Measurements from ENCODE around the gene ITM2B. TPM values are rescaled to one million over a fixed set of nuclear protein-coding genes. Genes with fewer than 3 reads are reported as not detected.

The ITM2B gene
- total and polyA plus RNA-seq, 3 experiments from 2014 or later = 122 to 1,289 (median 127) TPM

- Histone ChIP-seq H3K27ac (ENCODE audit: low read depth, low read length) (no peak overlapping the region), H3K27me3 (ENCODE audit: insufficient read depth, low read length, poor library complexity, severe bottlenecking) (no peaks in the 10 kb centered on the region), H3K9me3 (ENCODE audit: low read length) (no peaks in the 10 kb centered on the region), H3K4me3 (ENCODE audit: low read length) (no peak overlapping the region), H3K36me3 (ENCODE audit: insufficient read depth, low read length) (no peaks in the 10 kb centered on the region), H3K4me1 (ENCODE audit: insufficient read depth, low read length) (peaks cover 43% of the 10 kb centered on the region)
- no peak overlapping the region for H3K4me3 Mint-ChIP-seq
- POLR2A ChIA-PET = no interaction called here
- H3K27me3 Mint-ChIP-seq = no peaks in the 10 kb centered on the region
- no peak for DNase-seq
- H3K9me3 Mint-ChIP-seq = peaks cover 0 to 1% (median 0%) of the 10 kb centered on the region in 5 donors
- peaks cover 0 to 1% (median 0%) of the 10 kb centered on the region in 3 donors for H3K36me3 Mint-ChIP-seq
- H3K27ac Mint-ChIP-seq = peak overlapping the region in 3 of 8 donors; percentile 32 to 89 (median 66)
- H3K4me1 Mint-ChIP-seq = peaks cover 42 to 64% (median 48%) of the 10 kb centered on the region in 3 donors
- CTCF ChIA-PET = interaction anchor here (0.7 to 1.1 kb wide), 3 partner anchors 8 to 355 kb away, joined by 3 read pairs; partner anchors contain the start of gene ITM2B
Measured at GRCh38 chr13:48224701-48225100, 8.3 kb upstream of the ITM2B start.

GRCh38 chr13:48230541-48230940 is 2.5 kb upstream of the ITM2B start:
- no peak overlapping the region for H3K4me3 Mint-ChIP-seq
- no peaks in the 10 kb centered on the region for H3K36me3 ChIP-seq (ENCODE audit: insufficient read depth, low read length)
- CTCF ChIA-PET = interaction anchor here (1.1 kb wide), 1 partner anchor 107 kb away, joined by 4 read pairs; no protein-coding TSS in a partner anchor
- no peak overlapping the region for H3K4me3 ChIP-seq (ENCODE audit: low read length)
- no peaks in the 10 kb centered on the region for H3K9me3 Mint-ChIP-seq
- no peaks in the 10 kb centered on the region for H3K9me3 ChIP-seq (ENCODE audit: low read length)
- peaks cover 24 to 48% (median 34%) of the 10 kb centered on the region in 3 donors for H3K4me1 Mint-ChIP-seq
- peaks cover 19% of the 10 kb centered on the region for H3K4me1 ChIP-seq (ENCODE audit: insufficient read depth, low read length)
- no peak overlapping the region for H3K27ac Mint-ChIP-seq
- peaks cover 2 to 22% (median 4%) of the 10 kb centered on the region in 3 donors for H3K36me3 Mint-ChIP-seq
- H3K27me3 ChIP-seq (ENCODE audit: insufficient read depth, low read length, poor library complexity, severe bottlenecking) = no peaks in the 10 kb centered on the region
- H3K27me3 Mint-ChIP-seq = peaks cover 0 to 2% of the 10 kb centered on the region in 2 donors
- no peak overlapping the region for H3K27ac ChIP-seq (ENCODE audit: low read depth, low read length)
- POLR2A ChIA-PET = interaction anchor here (0.7 kb wide), 1 partner anchor 34 kb away, joined by 3 read pairs; no protein-coding TSS in a partner anchor
- DNase-seq = no peak

DNA sequence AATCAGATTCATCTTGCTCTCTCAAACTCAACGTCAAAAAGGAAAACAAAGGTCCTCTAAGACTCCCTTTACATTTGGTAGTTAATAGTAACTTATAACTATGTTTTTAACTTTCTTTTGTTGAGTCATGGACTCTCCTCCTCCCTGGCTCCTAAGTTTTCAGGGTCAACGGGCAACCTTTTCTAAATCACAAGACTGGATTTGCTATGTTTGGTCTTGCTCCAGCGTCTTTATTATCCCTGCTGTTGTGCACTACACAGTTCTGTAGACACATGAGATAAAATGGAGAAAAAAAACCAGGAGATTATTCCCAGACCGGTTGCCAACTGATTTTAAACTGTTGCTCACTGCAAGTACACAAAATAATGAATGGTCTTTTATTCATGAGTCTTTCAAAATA is 1.9 kb upstream of the ITM2B start:
- ChIA-PET CTCF (interaction anchor here (2.7 kb wide), 1 partner anchor 74 kb away, joined by 19 read pairs; no protein-coding TSS in a partner anchor), POLR2A (interaction anchor here (1.2 to 2.7 kb wide), 3 partner anchors 11 to 101 kb away, joined by 3 to 44 read pairs (median 5); no protein-coding TSS in a partner anchor)
- Histone ChIP-seq H3K4me3 (ENCODE audit: low read length) (no peak overlapping the region), H3K27me3 (ENCODE audit: insufficient read depth, low read length, poor library complexity, severe bottlenecking) (no peaks in the 10 kb centered on the region), H3K36me3 (ENCODE audit: insufficient read depth, low read length) (no peaks in the 10 kb centered on the region), H3K9me3 (ENCODE audit: low read length) (no peaks in the 10 kb centered on the region), H3K27ac (ENCODE audit: low read depth, low read length) (no peak overlapping the region), H3K4me1 (ENCODE audit: insufficient read depth, low read length) (peaks cover 25% of the 10 kb centered on the region)
- peak overlapping the region in 7 of 8 donors; percentile 62 to 99 (median 96) for H3K27ac Mint-ChIP-seq
- peaks cover 4 to 28% (median 7%) of the 10 kb centered on the region in 3 donors for H3K36me3 Mint-ChIP-seq
- peaks cover 29 to 53% (median 40%) of the 10 kb centered on the region in 3 donors for H3K4me1 Mint-ChIP-seq
- peak overlapping the region in 6 of 7 donors; percentile 36 to 100 (median 82) for H3K4me3 Mint-ChIP-seq
- H3K27me3 Mint-ChIP-seq = peaks cover 0 to 2% of the 10 kb centered on the region in 2 donors
- H3K9me3 Mint-ChIP-seq = no peaks in the 10 kb centered on the region
- DNase-seq = no peak

DNA sequence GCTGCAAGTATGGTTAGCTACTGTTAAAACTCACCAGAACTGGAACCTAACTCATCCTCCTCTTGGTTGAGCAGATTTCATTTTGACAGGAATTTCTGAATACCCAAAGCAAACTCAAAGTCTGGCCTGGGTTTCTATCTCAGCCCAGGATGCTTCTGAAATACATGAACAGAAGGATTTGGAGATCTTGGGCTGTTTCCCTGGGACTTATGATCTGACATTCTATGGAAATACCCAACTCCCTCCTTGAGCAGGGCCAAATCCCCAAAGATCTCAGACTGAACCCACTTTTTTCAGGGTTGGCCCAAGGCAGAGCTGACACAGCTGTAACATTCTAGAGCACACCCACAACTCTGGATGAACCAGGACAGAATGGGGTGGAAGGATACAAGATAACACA is 1.1 kb upstream of the ITM2B start:
- no peak for DNase-seq
- Mint-ChIP-seq H3K9me3 (no peaks in the 10 kb centered on the region), H3K36me3 (peaks cover 4 to 36% (median 9%) of the 10 kb centered on the region in 3 donors), H3K27ac (peak overlapping the region; percentile 92 to 99 (median 96)), H3K4me1 (peaks cover 38 to 59% (median 46%) of the 10 kb centered on the region in 3 donors), H3K27me3 (peaks cover 0 to 2% of the 10 kb centered on the region in 2 donors), H3K4me3 (peak overlapping the region; percentile 95 to 100 (median 98))
- H3K27me3 ChIP-seq (ENCODE audit: insufficient read depth, low read length, poor library complexity, severe bottlenecking) = no peaks in the 10 kb centered on the region
- no peaks in the 10 kb centered on the region for H3K36me3 ChIP-seq (ENCODE audit: insufficient read depth, low read length)
- H3K4me3 ChIP-seq (ENCODE audit: low read length) = peak overlapping the region; percentile 81
- no peaks in the 10 kb centered on the region for H3K9me3 ChIP-seq (ENCODE audit: low read length)
- ChIA-PET POLR2A (interaction anchor here (1.2 to 2.7 kb wide), 7 partner anchors 10 to 194 kb away, joined by 3 to 44 read pairs (median 7); partner anchors contain the start of gene NUDT15), CTCF (interaction anchor here (1.2 to 2.7 kb wide), 11 partner anchors 9 to 137 kb away, joined by 3 to 46 read pairs (median 9); partner anchors contain the start of gene MED4)
- H3K4me1 ChIP-seq (ENCODE audit: insufficient read depth, low read length) = peaks cover 33% of the 10 kb centered on the region
- no peak overlapping the region for H3K27ac ChIP-seq (ENCODE audit: low read depth, low read length)

DNA sequence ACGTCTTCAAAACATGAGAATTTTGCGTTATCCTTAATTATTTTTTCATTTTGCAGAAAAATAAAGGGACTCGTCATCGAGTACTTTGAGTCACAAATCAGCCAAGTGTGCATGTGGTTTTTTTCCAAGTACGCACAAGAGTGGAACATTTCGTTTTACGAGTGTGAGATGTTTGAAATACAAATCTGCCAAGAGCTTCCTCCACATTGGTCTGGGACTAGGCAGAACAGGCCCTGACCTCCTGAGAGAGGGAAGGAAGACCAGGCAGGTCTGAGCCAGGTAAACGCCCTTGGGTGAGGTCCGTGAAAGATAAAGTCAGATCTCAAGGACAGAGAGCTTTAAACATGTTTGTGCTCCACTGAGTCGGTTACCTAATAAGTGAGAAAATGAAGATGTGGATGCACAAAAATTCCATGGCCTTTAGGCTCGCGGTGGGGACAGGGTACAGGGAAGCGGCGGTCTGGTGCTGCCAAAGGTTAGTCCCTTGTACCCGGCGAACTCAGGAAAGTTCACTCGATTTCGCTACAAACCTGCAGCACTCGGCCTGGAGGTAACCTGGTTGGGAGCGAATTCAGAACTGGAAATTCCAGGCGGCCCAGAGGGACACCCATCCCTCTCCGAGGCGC is 473 bp upstream of the ITM2B start:
- H3K9me3 Mint-ChIP-seq = no peaks in the 10 kb centered on the region
- peaks cover 4 to 42% (median 9%) of the 10 kb centered on the region in 3 donors for H3K36me3 Mint-ChIP-seq
- Histone ChIP-seq H3K9me3 (ENCODE audit: low read length) (no peaks in the 10 kb centered on the region), H3K4me1 (ENCODE audit: insufficient read depth, low read length) (peaks cover 39% of the 10 kb centered on the region), H3K27ac (ENCODE audit: low read depth, low read length) (peak overlapping the region; percentile 65), H3K4me3 (ENCODE audit: low read length) (peak overlapping the region; percentile 81), H3K27me3 (ENCODE audit: insufficient read depth, low read length, poor library complexity, severe bottlenecking) (no peaks in the 10 kb centered on the region), H3K36me3 (ENCODE audit: insufficient read depth, low read length) (no peaks in the 10 kb centered on the region)
- H3K4me1 Mint-ChIP-seq = peaks cover 44 to 62% (median 50%) of the 10 kb centered on the region in 3 donors
- H3K27me3 Mint-ChIP-seq = peaks cover 0 to 2% of the 10 kb centered on the region in 2 donors
- no peak for DNase-seq
- H3K27ac Mint-ChIP-seq = peak overlapping the region; percentile 92 to 99 (median 96)
- peak overlapping the region; percentile 95 to 100 (median 98) for H3K4me3 Mint-ChIP-seq
- ChIA-PET POLR2A (interaction anchor here (1.0 to 3.6 kb wide), 13 partner anchors 10 to 263 kb away, joined by 3 to 44 read pairs (median 5); partner anchors contain the start of genes MED4 and NUDT15), CTCF (interaction anchor here (0.7 to 2.7 kb wide), 18 partner anchors 8 to 536 kb away, joined by 3 to 46 read pairs (median 6); partner anchors contain the start of genes MED4 and NUDT15)

DNA sequence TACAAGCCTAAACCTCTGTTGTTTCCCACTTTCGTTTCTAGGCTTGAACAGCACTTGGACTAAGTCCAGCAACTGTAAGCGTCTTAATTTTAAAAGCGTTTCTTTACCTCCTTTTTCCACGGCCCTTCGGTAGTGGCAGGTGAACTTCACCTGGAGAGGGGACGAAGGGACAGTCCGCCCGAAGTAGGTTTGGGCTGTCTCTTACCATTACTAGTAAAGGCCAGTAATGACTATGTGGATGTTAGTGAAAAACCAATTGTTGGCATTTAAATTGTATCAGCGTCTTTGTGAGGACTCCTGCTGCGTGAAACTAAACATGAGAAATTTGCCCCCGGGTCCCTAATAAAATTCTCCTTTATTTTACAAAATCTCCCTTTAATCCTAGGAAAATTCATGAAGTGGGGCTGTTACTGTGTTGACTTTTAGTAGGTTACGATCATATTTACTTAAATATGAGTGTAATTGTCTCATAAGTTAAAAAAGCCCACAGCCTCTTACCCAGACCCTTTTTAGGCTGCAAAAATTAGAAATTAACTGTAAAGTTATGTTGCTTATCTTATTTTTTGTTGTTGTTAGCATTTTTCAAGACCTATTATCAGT is 983 bp downstream of the ITM2B start:
- Mint-ChIP-seq H3K27me3 (peaks cover 0 to 2% of the 10 kb centered on the region in 2 donors), H3K9me3 (no peaks in the 10 kb centered on the region), H3K27ac (peak overlapping the region; percentile 92 to 99 (median 99)), H3K36me3 (peaks cover 4 to 50% (median 8%) of the 10 kb centered on the region in 3 donors), H3K4me3 (peak overlapping the region; percentile 95 to 100 (median 98)), H3K4me1 (peaks cover 51 to 63% (median 61%) of the 10 kb centered on the region in 3 donors)
- ChIA-PET CTCF (interaction anchor here (0.7 to 3.2 kb wide), 17 partner anchors 8 to 535 kb away, joined by 3 to 46 read pairs (median 9); partner anchors contain the start of gene MED4), POLR2A (interaction anchor here (0.9 to 3.6 kb wide), 9 partner anchors 10 to 139 kb away, joined by 3 to 44 read pairs (median 7); partner anchors contain the start of gene MED4)
- H3K27me3 ChIP-seq (ENCODE audit: insufficient read depth, low read length, poor library complexity, severe bottlenecking) = no peaks in the 10 kb centered on the region
- peak overlapping the region; percentile 99 for H3K4me3 ChIP-seq (ENCODE audit: low read length)
- peaks cover 44% of the 10 kb centered on the region for H3K4me1 ChIP-seq (ENCODE audit: insufficient read depth, low read length)
- no peaks in the 10 kb centered on the region for H3K9me3 ChIP-seq (ENCODE audit: low read length)
- peak overlapping the region; percentile 92 for H3K27ac ChIP-seq (ENCODE audit: low read depth, low read length)
- no peak for DNase-seq
- H3K36me3 ChIP-seq (ENCODE audit: insufficient read depth, low read length) = no peaks in the 10 kb centered on the region

DNA sequence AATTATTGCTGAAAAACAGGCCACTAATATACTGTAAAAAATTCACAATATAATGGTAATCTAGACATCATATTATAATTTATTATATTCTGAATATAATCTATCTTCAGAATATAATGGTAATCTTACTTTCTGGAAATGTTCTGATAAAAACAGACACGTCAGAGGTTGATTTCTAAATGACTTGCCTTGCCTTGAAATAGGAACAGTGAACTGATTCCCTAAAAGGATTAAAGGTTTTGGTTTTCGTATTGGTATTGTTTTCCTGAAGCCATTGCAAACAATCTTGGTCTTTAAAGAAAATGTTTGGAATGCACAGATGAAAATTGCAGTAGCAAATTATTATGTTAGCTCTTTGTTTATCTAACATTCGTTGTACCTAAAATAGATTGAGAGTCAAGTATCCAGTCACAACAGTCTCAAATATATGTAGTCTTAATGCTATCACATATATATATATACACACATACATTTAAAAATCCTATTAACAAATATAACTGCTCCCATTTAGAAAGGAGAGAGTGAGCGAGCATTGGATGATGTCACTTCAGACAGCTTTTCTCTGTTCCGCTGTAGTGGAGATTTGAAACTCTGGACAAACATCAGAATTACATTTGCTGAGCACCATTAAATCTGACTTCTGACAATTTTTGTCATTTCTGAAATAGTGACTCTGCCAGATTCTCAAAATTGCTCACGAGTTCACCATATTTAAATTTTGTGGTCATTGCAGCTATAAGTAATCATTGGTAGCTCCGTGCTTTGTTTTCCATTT is 1.7 kb downstream of the ITM2B start:
- Histone ChIP-seq H3K4me1 (ENCODE audit: insufficient read depth, low read length) (peaks cover 52% of the 10 kb centered on the region), H3K36me3 (ENCODE audit: insufficient read depth, low read length) (no peaks in the 10 kb centered on the region), H3K9me3 (ENCODE audit: low read length) (no peaks in the 10 kb centered on the region), H3K4me3 (ENCODE audit: low read length) (peak overlapping the region; percentile 99), H3K27ac (ENCODE audit: low read depth, low read length) (peak overlapping the region; percentile 92), H3K27me3 (ENCODE audit: insufficient read depth, low read length, poor library complexity, severe bottlenecking) (no peaks in the 10 kb centered on the region)
- POLR2A ChIA-PET = interaction anchor here (0.9 to 3.6 kb wide), 6 partner anchors 9 to 140 kb away, joined by 3 to 34 read pairs (median 7); partner anchors contain the start of gene MED4
- Mint-ChIP-seq H3K27ac (peak overlapping the region; percentile 85 to 99 (median 99)), H3K4me1 (peaks cover 55 to 69% (median 67%) of the 10 kb centered on the region in 3 donors), H3K9me3 (no peaks in the 10 kb centered on the region), H3K27me3 (peaks cover 0 to 2% of the 10 kb centered on the region in 2 donors), H3K4me3 (peak overlapping the region; percentile 95 to 100 (median 98)), H3K36me3 (peaks cover 4 to 55% (median 8%) of the 10 kb centered on the region in 3 donors)
- CTCF ChIA-PET = interaction anchor here (1.6 to 3.2 kb wide), 5 partner anchors 14 to 140 kb away, joined by 3 to 33 read pairs (median 9); partner anchors contain the start of gene MED4
- DNase-seq = no peak
